Cerebellar cortex (tissue), 1 donor: ENCODE data around the gene ABCA13.

ENCODE experiments used
- DNase-seq: peaks from one replicate; pipeline ENCODE4 v3.0.0-alpha.2; 2015; ENCODE audit warnings: low spot score

The ABCA13 gene

GRCh38 chr7:48366096-48366495, 194.8 kb downstream of the ABCA13 start:
- no peak for DNase-seq

GRCh38 chr7:48376263-48376662, 205.0 kb downstream of the ABCA13 start:
- no peak for DNase-seq

- no peak for DNase-seq
Measured at GRCh38 chr7:48380921-48381320, 209.7 kb downstream of the ABCA13 start.

GRCh38 chr7:48381571-48381970, 210.3 kb downstream of the ABCA13 start:
- no peak for DNase-seq

- DNase-seq: peak; percentile 53
Measured at GRCh38 chr7:48384180-48384752, 213.0 kb downstream of the ABCA13 start.

GRCh38 chr7:48387932-48388331, 216.7 kb downstream of the ABCA13 start:
- no peak for DNase-seq

GRCh38 chr7:48388911-48389310, 217.7 kb downstream of the ABCA13 start:
- no peak for DNase-seq

GRCh38 chr7:48389977-48390376, 218.7 kb downstream of the ABCA13 start:
- no peak for DNase-seq

GRCh38 chr7:48390388-48391327, 219.4 kb downstream of the ABCA13 start:
- DNase-seq: no peak

- DNase-seq: no peak
Measured at GRCh38 chr7:48398191-48398590, 226.9 kb downstream of the ABCA13 start.

- no peak for DNase-seq
Measured at GRCh38 chr7:48402721-48403120, 231.5 kb downstream of the ABCA13 start.

- no peak for DNase-seq
Measured at GRCh38 chr7:48408731-48409130, 237.5 kb downstream of the ABCA13 start.

GRCh38 chr7:48411619-48412018, 240.4 kb downstream of the ABCA13 start:
- DNase-seq: no peak

- DNase-seq: no peak
Measured at GRCh38 chr7:48414011-48414732, 242.9 kb downstream of the ABCA13 start.

GRCh38 chr7:48416327-48416908, 245.2 kb downstream of the ABCA13 start:
- DNase-seq: no peak

- DNase-seq: no peak
Measured at GRCh38 chr7:48419401-48419800, 248.1 kb downstream of the ABCA13 start.

GRCh38 chr7:48420206-48420605, 248.9 kb downstream of the ABCA13 start:
- no peak for DNase-seq

- no peak for DNase-seq
Measured at GRCh38 chr7:48421357-48421756, 250.1 kb downstream of the ABCA13 start.

- peak; percentile 22 for DNase-seq
Measured at GRCh38 chr7:48424731-48425130, 253.5 kb downstream of the ABCA13 start.

- DNase-seq: no peak
Measured at GRCh38 chr7:48426331-48426965, 255.2 kb downstream of the ABCA13 start.

GRCh38 chr7:48426966-48427555, 255.8 kb downstream of the ABCA13 start:
- DNase-seq: no peak

- no peak for DNase-seq
Measured at GRCh38 chr7:48427671-48428070, 256.4 kb downstream of the ABCA13 start.
